ENCODE data around the gene HIGD1C.

GRCh38 chr12:50990791-50991190 is 38.4 kb downstream of the HIGD1C start:
- TF ChIP-seq CTCF (IDR thresholded peaks at IDR 0.05) (no peak), POLR2A (IDR thresholded peaks at IDR 0.05) (no peak), POLR2AphosphoS5 (IDR thresholded peaks at IDR 0.05) (no peak)
